Neural progenitor cell (in vitro differentiated cells): ENCODE results near the gene HS3ST3A1. TPM values are rescaled to one million over a fixed set of nuclear protein-coding genes. Genes with fewer than 3 reads are reported as not detected.

Experiments
- DNase-seq: peaks from one replicate; pipeline ENCODE4 v3.0.0-alpha.2; 2016; ENCODE audit warnings: low spot score
- H2AFZ ChIP-seq: fragments of 200-600 bp; sonication (generic); replicated peaks from 2 replicates; pipeline ENCODE4 v1.6.1; 2016; ENCODE audit warnings: antibody characterized with exemption
- H3F3A ChIP-seq: fragments of 200-600 bp; sonication (generic); 2 replicates; pipeline ENCODE4 v1.6.1; 2016; ENCODE audit warnings: antibody characterized with exemption, low read depth
- H3K27ac ChIP-seq: fragments of 200-600 bp; sonication (generic); 2 replicates; pipeline ENCODE4 v1.5.1; 2016; ENCODE audit warnings: mild to moderate bottlenecking
- H3K27me3 ChIP-seq: fragments of 200-600 bp; sonication (generic); 2 replicates; pipeline ENCODE4 v1.6.1; 2016; ENCODE audit warnings: mild to moderate bottlenecking, moderate library complexity
- H3K36me3 ChIP-seq: fragments of 200-600 bp; sonication (generic); 2 replicates; pipeline ENCODE4 v1.5.1; 2016
- H3K4me1 ChIP-seq: fragments of 200-600 bp; sonication (generic); 2 replicates; pipeline ENCODE4 v1.6.1; 2016; ENCODE audit warnings: mixed run types
- H3K4me2 ChIP-seq: fragments of 200-600 bp; sonication (generic); 2 replicates; pipeline ENCODE4 v1.6.1; 2016
- H3K4me3 ChIP-seq: fragments of 200-600 bp; sonication (generic); 2 replicates; pipeline ENCODE4 v1.5.1; 2016
- H3K79me2 ChIP-seq: fragments of 200-600 bp; sonication (generic); 2 replicates; pipeline ENCODE4 v1.6.1; 2016; ENCODE audit warnings: low read depth
- H3K9ac ChIP-seq: fragments of 200-600 bp; sonication (generic); 2 replicates; pipeline ENCODE4 v1.6.1; 2016
- H3K9me3 ChIP-seq: fragments of 200-600 bp; sonication (generic); 2 replicates; pipeline ENCODE4 v1.5.1; 2016; ENCODE audit warnings: low read depth
- H4K20me1 ChIP-seq: fragments of 200-600 bp; sonication (generic); 2 replicates; pipeline ENCODE4 v1.6.1; 2016; ENCODE audit warnings: low read depth
- H3K27ac Mint-ChIP-seq: 3 replicates; pipeline ENCODE4 v1.8.0; 2021; ENCODE audit warnings: mixed read lengths
- H3K27me3 Mint-ChIP-seq: 2 replicates; pipeline ENCODE4 v1.8.0; 2022; ENCODE audit warnings: low read depth, mild to moderate bottlenecking, inconsistent platforms, moderate library complexity, mixed read lengths; ENCODE audit not compliant: insufficient read depth
- H3K36me3 Mint-ChIP-seq: 3 replicates; pipeline ENCODE4 v1.8.0; 2021; ENCODE audit warnings: mixed read lengths
- H3K4me1 Mint-ChIP-seq: 3 replicates; pipeline ENCODE4 v1.8.0; 2021; ENCODE audit warnings: mixed read lengths
- H3K4me3 Mint-ChIP-seq: 3 replicates; pipeline ENCODE4 v1.8.0; 2021; ENCODE audit warnings: mild to moderate bottlenecking, moderate library complexity, mixed read lengths
- H3K9me3 Mint-ChIP-seq: 3 replicates; pipeline ENCODE4 v1.8.0; 2020; ENCODE audit warnings: mixed read lengths
- EZH2 ChIP-seq: fragments of 200-600 bp; sonication (generic); IDR thresholded peaks from 2 replicates; pipeline ENCODE4 v1.6.1; 2017; ENCODE audit warnings: antibody characterized with exemption, mild to moderate bottlenecking, moderate library complexity
- EZH2phosphoT487 ChIP-seq: fragments of 200-600 bp; sonication (generic); IDR thresholded peaks from 2 replicates; pipeline ENCODE4 v1.6.1; 2017; ENCODE audit warnings: antibody characterized with exemption
- total RNA-seq: library from RNA; depleted of rRNA; stranded (reverse); fragments of >200 nt; gene quantifications from 2 replicates; pipeline ENCODE4 v1.2.3, GENCODE V29; 2015; ENCODE audit warnings: low replicate concordance
- TF ChIP-seq, protein P1 (sequence below): fragments of 200-600 bp; sonication (generic); IDR thresholded peaks from 2 replicates; pipeline ENCODE4 v1.5.1; 2017; ENCODE audit warnings: antibody characterized with exemption, mild to moderate bottlenecking

The HS3ST3A1 gene
- total RNA-seq, 1 donor from 2014 or later, result 3.0 TPM

DNA sequence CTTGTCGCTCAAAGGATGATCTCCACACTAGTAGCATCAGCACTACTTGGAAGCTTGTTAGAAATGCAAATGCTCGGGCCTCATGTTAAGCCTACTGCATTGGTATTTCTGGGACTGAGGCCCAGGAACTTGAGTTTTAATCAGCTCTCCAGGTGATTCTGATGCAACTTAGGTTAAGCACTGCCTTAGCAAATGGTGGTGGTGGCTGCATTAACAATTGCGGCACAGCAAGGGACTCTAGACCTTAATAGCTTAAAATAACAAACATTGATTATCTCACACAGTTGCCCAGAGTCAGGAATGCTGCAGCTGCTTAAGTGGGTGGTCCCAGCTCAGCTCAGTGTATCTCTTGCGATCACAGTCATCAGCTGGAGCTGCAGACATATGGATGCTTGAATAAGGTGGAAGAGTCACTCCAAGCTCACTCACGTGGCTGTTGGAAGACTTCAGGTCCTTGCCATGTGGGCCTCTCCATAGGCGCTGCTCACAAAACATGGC is 25.8 kb downstream of the HS3ST3A1 start:
- Histone ChIP-seq H3K4me2 (peak overlapping the region; percentile 53), H3F3A (peaks cover 19% of the 10 kb centered on the region), H3K36me3 (no peaks in the 10 kb centered on the region), H4K20me1 (no peaks in the 10 kb centered on the region), H2AFZ (no peak overlapping the region), H3K9ac (no peak overlapping the region), H3K4me1 (peaks cover 21% of the 10 kb centered on the region), H3K79me2 (no peaks in the 10 kb centered on the region), H3K27ac (no peak overlapping the region), H3K9me3 (no peaks in the 10 kb centered on the region), H3K4me3 (peak overlapping the region; percentile 6), H3K27me3 (no peaks in the 10 kb centered on the region)
- DNase-seq, result peak; percentile 43
- Mint-ChIP-seq H3K27ac (no peak overlapping the region), H3K9me3 (peaks cover 14% of the 10 kb centered on the region), H3K27me3 (peaks cover 8% of the 10 kb centered on the region), H3K4me3 (no peak overlapping the region), H3K36me3 (peaks cover 2% of the 10 kb centered on the region), H3K4me1 (peaks cover 19% of the 10 kb centered on the region)
- TF ChIP-seq EZH2phosphoT487 (no peak), EZH2 (no peak)
- TF ChIP-seq, protein P1, sequence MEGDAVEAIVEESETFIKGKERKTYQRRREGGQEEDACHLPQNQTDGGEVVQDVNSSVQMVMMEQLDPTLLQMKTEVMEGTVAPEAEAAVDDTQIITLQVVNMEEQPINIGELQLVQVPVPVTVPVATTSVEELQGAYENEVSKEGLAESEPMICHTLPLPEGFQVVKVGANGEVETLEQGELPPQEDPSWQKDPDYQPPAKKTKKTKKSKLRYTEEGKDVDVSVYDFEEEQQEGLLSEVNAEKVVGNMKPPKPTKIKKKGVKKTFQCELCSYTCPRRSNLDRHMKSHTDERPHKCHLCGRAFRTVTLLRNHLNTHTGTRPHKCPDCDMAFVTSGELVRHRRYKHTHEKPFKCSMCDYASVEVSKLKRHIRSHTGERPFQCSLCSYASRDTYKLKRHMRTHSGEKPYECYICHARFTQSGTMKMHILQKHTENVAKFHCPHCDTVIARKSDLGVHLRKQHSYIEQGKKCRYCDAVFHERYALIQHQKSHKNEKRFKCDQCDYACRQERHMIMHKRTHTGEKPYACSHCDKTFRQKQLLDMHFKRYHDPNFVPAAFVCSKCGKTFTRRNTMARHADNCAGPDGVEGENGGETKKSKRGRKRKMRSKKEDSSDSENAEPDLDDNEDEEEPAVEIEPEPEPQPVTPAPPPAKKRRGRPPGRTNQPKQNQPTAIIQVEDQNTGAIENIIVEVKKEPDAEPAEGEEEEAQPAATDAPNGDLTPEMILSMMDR, result no peak

DNA sequence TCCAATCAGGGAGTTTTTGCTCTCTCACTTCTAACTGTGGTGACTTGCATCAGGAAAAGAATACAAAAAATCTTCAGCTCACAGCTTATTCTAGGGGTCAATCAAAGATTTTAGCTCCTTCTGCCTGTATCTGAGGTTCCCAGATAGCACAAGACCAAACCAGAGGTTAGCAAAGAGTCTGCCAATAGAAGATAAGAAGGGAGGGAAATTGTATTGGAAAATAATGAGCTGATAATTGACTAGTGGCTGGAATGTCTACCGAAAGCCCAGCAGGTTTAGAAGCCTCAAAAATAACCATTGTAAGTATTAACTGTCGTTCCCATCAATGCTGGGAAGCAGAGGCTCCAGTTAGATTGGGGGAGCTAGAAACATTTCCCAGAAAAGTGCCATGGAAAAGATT is 26.3 kb downstream of the HS3ST3A1 start:
- TF ChIP-seq EZH2phosphoT487 (no peak), EZH2 (no peak)
- TF ChIP-seq, protein P1, result no peak
- Histone ChIP-seq H3K4me3 (peak overlapping the region; percentile 6), H3K79me2 (no peaks in the 10 kb centered on the region), H3F3A (peaks cover 19% of the 10 kb centered on the region), H3K27ac (no peak overlapping the region), H3K4me2 (peak overlapping the region; percentile 53), H3K9me3 (no peaks in the 10 kb centered on the region), H3K9ac (no peak overlapping the region), H3K4me1 (peaks cover 25% of the 10 kb centered on the region), H3K27me3 (no peaks in the 10 kb centered on the region), H4K20me1 (no peaks in the 10 kb centered on the region), H2AFZ (no peak overlapping the region), H3K36me3 (no peaks in the 10 kb centered on the region)
- DNase-seq, result no peak
- Mint-ChIP-seq H3K4me1 (peaks cover 19% of the 10 kb centered on the region), H3K9me3 (peaks cover 14% of the 10 kb centered on the region), H3K27me3 (peaks cover 8% of the 10 kb centered on the region), H3K36me3 (peaks cover 2% of the 10 kb centered on the region), H3K4me3 (no peak overlapping the region), H3K27ac (no peak overlapping the region)

DNA sequence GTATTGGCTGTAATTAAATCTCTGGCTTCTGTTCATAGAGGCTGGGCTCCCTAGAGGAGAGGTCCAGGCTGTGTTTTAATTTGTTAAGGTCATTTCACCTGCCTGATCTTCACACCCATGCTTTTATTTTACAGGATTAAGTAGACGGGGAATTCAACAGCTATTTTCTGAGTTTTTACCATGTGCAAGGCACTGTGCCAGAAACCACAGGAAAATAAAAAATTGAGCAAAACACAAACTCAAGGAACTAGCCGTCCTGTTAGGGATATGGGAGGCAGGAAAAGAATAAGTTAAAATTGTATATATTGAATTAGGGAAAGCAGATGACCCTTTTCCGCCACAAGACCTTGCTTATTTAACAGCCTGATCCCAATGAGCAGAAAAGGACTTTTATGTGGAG is 29.1 kb downstream of the HS3ST3A1 start:
- no peak for TF ChIP-seq EZH2phosphoT487
- TF ChIP-seq, protein P1, result no peak
- no peak for TF ChIP-seq EZH2
- Mint-ChIP-seq H3K4me1 (peaks cover 30% of the 10 kb centered on the region), H3K36me3 (peaks cover 2% of the 10 kb centered on the region), H3K27ac (no peak overlapping the region), H3K9me3 (peaks cover 12% of the 10 kb centered on the region), H3K27me3 (peaks cover 8% of the 10 kb centered on the region), H3K4me3 (no peak overlapping the region)
- peaks cover 40% of the 10 kb centered on the region for H3K4me1 ChIP-seq
- peaks cover 19% of the 10 kb centered on the region for H3F3A ChIP-seq
- H3K9me3 ChIP-seq, result no peaks in the 10 kb centered on the region
- no peak overlapping the region for H3K4me3 ChIP-seq
- H2AFZ ChIP-seq, result no peak overlapping the region
- no peaks in the 10 kb centered on the region for H3K27me3 ChIP-seq
- no peak for DNase-seq
- H3K79me2 ChIP-seq, result no peaks in the 10 kb centered on the region
- H3K27ac ChIP-seq, result no peak overlapping the region
- H4K20me1 ChIP-seq, result no peaks in the 10 kb centered on the region
- H3K36me3 ChIP-seq, result no peaks in the 10 kb centered on the region
- no peak overlapping the region for H3K9ac ChIP-seq
- no peak overlapping the region for H3K4me2 ChIP-seq
